IPS-NIHi7 (cell line): Measurements from ENCODE around the gene EARS2.
"Not testable (repeated sequence)": the region's sequence is repeated elsewhere in the genome, so short reads cannot be mapped to it uniquely, and the experiment has no call there.

Source experiments
- DNase-seq: peaks from one replicate; pipeline ENCODE4 v3.0.0; 2012; ENCODE audit warnings: mixed read lengths; ENCODE audit errors: extremely low spot score

The EARS2 gene

GRCh38 chr16:23527961-23528643, 29.0 kb downstream of the EARS2 start:
- DNase-seq = no peak

DNA sequence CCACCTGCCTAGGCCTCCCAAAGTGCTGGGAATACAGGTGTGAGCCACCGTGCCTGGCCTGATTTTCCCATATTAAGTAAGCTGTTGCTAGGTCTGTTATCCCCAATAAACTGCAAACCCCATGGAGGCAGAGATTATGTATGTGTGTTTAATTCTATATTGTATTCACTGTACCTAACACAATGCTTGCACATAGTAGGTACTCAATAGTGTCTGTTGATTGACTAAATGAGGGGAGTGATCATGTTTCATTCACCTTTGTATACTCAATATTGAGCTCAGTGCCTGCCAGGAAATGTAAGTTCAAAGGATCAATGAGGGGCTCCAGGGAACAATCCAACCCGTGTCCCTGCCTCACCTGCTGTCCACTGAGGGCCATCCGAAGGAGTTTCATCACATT, 32.3 kb downstream of the EARS2 start:
- no peak for DNase-seq

GRCh38 chr16:23523876-23524385, 33.2 kb downstream of the EARS2 start:
- no peak for DNase-seq

- DNase-seq = no peak
Measured at GRCh38 chr16:23523321-23523720, 33.8 kb downstream of the EARS2 start.

DNA sequence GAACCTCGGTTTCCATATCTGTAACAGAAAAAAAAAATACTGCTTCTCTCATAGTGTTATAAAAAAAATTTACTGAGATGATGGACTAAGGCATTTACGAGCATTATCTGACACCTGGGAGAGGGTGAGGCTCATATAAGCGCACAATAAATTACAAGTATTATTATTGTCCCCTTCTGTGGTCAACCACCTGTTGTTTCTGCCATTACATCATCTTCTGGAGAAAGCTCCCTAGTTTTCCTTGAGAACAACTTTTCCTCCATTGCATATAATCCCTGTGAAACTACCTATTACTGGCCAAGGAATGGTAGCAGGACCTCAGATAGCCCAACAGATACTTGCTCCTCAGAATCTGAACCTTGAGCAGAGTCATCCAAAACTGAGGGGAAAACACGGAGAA, 35.2 kb downstream of the EARS2 start:
- DNase-seq = no peak

GRCh38 chr16:23521037-23521743, 36.0 kb downstream of the EARS2 start:
- no peak for DNase-seq

DNA sequence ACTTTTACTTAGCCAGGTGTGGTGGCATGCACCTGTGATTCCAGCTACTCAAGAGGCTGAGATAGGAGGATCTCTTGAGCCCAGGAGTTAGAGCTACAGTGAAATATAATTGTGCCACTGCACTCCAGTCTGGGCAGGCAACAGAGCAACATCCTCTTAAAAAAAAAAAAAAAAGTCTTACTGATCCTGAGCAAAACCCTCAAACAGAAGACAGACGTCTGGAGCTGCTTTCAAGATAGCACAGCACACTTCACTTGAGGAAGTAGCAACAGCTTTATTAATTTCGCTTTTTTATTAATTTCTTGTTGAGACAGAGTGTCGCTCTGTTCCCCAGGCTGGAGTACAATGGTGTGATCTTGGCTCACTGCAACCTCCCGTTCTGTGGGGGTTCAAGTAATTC, 36.6 kb downstream of the EARS2 start:
- no peak for DNase-seq

- no peak for DNase-seq
Measured at GRCh38 chr16:23519282-23519681, 37.9 kb downstream of the EARS2 start.

DNA sequence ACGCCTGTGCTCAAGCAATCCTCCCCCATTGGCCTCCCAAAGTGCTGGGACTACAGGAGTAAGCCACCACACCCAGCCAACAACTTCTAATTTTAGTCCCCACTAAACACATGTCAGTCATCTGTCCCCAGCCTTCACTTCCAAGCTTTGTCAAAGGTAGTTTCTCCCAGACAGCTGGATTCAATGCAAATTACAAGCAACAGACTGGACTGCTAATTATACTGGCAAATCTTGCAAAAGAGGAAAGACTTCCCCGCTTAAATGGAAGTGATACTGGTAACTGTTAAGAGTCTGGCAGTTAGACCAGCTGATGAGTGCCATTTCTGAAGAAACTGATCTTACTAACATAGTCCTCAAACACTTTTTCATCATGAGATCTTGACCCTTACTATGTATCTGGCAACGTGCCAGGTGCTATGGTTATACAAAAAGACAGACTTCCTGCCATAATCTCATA, 38.7 kb downstream of the EARS2 start:
- DNase-seq = no peak

DNA sequence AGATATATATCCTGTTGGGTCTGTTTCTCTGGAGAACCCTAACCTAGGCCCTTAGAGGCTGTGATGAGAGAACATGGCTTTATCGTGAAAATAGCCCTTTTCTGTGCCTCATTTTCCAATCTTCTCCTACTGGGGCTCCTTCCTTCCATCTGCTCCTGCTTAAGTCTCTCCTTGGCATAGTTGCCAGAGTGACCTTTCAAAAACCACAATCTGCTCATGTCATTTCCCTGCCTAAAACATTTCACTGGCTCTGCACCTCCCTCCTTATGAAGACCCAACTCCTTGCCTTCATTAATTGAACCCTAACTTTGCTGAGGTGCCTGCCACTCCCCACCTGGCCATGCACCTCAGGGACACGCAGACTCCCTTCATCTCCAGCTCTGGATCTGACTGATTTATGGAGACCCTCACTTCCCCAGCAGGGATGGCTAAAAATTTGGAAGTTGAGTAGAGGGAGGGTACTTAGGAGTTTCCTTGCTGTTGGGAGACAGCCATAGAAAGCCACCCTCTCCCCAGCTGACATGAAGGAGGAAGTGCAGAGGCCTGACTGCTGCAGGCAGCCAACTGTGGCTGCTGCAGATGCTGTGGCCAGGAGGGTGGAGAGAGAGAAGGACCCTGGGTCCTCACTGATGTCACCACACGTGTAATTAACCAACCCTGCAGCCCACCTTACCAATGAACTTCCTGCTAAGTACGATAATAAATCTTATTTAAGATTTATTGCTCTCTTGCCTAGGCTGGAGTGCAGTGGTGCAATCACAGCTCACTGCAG, 40.6 kb downstream of the EARS2 start:
- no peak for DNase-seq

DNA sequence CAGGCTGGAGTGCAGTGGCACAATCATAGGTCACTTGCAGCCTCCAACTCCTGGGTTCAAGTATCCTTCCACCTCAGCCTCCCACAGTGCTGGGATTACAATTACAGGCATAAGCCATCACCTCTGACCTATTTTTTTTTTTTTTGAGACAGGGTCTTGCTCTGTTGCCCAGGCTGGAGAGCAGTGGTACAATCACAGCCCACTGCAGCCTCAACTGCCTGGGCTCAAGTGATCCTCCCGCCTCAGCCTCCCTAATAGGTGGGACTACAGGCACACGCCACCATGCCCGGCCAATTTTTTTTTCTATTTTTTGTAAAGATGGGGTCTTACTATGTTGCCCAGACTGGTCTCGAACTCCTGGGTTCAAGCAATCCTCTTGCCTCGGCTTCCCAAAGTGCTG, 41.3 kb downstream of the EARS2 start:
- DNase-seq = no peak

DNA sequence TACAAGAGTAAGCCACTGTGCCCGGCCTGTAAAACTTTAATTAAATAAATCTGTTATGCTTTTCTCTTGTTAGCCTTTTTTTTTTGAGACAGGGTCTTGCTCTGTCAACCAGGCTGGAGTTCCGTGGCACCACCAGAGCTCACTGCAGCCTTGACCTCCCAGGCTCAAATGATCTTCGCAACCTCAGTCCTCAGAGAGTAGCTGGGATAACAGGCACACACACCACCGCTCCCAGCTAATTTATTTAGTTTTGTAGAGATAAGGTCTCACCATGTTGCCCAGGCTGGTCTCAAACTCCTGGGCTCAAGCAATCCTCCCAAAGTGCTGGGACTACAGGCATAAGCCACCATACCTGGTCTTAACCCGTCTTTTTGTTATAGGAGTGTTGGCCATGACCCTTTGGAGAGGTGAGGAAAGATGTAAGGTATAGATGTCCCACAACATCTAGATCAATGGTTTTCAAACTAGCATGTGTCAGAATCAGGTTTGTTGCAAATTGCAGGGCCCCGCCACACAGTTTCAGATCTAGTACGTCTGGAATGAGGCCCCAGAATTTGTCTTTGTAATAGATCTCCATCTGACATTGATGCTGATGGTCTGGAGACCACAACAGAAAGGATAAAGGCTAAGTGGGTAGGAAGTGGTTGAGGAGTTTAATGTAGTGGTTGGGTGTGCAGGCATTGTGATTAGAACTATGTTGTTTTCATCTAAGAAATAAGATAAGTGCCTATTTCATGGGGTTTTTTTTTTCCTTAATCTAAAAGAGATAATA, 42.6 kb downstream of the EARS2 start:
- no peak for DNase-seq

DNA sequence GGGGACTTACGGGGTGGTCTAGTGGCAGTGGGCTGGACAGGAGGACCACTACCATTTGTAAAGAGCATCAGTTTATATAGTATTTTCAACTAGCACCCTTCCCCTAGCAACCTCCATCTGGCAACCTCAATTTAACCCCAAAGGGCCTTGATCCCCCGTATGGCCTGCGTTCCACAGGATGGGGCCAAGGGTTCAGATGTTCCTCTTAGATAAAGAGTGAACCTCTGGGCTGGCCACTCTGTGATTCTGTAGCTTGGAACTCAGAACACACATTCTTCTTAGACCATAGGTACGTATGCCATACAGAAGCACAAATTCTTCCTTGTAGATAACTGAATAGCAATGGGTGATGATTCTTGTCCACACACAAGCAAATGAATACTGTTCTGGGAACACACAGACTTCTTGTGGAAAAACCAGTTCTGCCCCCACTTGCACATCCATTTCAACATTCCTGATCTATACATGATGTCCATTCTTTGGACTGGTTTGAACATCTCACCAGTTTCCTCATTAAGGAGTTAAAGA, 44.9 kb downstream of the EARS2 start:
- no peak for DNase-seq

GRCh38 chr16:23511731-23512130, 45.4 kb downstream of the EARS2 start:
- DNase-seq = no peak

DNA sequence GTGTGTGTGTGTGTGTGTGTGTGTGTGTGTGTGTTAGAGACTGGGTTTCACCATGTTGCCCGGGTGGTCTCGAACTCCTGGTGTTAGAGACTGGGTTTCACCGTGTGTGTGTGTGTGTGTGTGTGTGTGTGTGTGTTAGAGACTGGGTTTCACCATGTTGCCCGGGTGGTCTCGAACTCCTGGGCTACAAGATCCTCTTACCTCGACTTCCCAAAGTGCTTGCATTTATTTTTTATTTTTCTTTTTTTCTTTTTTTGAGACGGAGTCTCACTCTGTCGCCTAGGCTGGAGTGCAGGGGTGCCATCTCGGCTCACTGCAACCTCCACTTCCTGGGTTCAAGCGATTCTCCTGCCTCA, 46.3 kb downstream of the EARS2 start:
- not testable (repeated sequence) for DNase-seq

GRCh38 chr16:23510164-23510914, 46.8 kb downstream of the EARS2 start, which contains the start of gene GGA2:
Gene GGA2, minus strand, starts transcription at chr16:23510494. Its CDS starts 83 bp downstream, at chr16:23510411.
- peak; percentile 87 for DNase-seq

GRCh38 chr16:23509782-23510163, 47.4 kb downstream of the EARS2 start:
- DNase-seq = no peak

GRCh38 chr16:23509441-23509754, 47.8 kb downstream of the EARS2 start:
- DNase-seq = no peak

GRCh38 chr16:23508589-23509440, 48.3 kb downstream of the EARS2 start:
- DNase-seq = no peak

DNA sequence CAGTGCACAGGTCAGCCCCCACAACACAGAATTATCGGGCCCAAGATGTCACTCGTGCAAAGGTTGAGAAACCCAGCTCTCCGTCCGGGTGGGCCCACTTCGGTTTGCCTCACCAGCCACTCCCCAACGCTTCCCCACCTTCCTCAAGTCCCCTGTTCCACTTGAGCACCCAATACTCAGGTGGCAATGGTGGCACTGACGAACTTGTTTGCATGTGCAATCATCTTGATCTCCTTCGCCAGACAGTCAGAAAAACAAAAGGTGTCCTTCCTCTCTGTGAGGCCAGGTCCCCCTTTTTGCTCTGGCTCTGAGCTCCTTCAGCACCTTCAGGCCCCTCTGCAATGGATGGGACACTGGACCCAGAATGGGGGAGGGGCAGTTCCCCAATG, 50.5 kb downstream of the EARS2 start:
- DNase-seq = no peak
